GM19351 (cell line): ENCODE data around the gene ATG4B.
"Not testable (repeated sequence)": the region's sequence is repeated elsewhere in the genome, so short reads cannot be mapped to it uniquely, and the experiment has no call there.

Experiments used
- ATAC-seq: cut with Tn5 transposase; IDR thresholded peaks from one replicate; pipeline ENCODE4 v1.9.1; 2021; ENCODE audit warnings: mild to moderate bottlenecking, moderate library complexity; ENCODE audit not compliant: unreplicated experiment

The ATG4B gene

DNA sequence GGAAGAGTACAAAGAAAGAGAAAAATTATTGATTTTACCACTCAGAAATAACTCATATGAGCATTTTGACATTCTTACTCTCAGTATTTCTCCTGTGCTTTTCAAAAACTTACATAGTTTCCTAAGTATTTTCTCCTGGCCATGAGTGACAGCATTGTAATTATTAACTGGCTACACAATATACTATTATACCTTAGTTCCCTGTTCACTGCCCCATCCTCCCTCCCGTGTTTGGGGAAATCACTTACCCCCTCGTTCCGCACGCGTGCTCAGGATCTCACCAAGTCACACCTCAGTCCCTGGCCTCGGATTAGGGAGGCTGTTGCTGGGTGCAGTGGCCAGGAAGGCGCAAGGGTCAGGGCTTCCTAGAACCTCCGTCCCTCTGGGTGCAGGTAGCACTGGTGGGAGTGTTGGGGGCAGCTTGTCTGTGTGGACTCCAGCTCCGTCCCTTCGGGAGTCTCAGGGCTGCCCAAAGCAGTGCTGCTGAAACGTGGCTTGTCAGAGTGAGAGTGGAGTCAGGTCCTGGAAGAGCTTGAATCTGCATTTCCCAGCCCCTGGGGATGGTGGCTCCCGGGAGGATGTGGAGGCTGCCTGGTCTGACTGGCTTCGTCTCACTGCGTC, 23.2 kb downstream of the ATG4B start:
- ATAC-seq: no peak

DNA sequence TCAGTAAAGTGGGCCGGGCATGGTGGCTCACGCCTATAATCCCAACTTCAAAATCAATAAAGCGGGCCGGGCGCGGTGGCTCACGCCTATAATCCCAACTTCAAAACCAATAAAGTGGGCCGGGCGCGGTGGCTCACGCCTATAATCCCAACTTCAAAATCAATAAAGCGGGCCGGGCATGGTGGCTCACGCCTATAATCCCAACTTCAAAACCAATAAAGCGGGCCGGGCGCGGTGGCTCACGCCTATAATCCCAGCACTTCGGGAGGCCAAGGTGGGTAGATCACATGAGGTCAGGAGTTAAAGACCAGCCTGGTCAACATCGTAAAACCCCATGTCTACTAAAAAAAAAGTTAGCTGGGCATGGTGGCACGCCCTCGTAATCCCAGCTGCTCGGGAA, 25.2 kb downstream of the ATG4B start:
- ATAC-seq: not testable (repeated sequence)

DNA sequence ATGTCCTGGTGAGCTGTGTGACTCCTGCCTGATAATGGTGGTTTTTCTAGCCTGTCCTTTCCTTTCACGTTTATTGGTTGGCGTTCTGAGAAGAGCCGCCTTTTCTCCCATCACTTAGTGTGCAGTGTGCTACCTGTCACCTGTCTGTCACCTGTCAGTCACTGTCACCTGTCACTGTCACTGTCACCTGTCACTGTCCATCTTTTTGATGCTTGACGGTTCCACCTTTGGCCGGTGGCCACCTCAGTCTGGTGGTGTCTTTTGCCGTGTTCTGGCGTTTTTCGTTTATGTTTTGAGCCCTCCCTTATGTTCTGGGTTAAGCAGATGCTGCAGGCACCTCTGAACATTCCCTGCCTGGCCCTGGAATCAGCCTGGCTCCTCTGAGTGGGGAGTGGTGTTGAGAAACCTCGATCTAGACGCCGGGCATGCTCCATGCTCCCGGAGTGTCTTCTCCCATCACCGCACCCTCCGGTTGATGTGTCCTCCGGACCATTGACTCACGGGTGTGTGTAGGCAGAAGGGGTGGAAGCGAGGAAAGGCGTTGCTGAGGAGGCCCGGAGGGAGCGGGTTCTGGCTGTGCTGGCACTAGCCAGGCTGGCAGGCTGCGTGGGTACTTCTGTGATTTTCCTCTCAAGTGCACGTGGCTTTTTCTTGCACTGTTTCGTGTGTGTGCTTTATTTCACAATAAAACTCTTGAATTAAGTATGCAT, 28.4 kb downstream of the ATG4B start:
- no peak for ATAC-seq

DNA sequence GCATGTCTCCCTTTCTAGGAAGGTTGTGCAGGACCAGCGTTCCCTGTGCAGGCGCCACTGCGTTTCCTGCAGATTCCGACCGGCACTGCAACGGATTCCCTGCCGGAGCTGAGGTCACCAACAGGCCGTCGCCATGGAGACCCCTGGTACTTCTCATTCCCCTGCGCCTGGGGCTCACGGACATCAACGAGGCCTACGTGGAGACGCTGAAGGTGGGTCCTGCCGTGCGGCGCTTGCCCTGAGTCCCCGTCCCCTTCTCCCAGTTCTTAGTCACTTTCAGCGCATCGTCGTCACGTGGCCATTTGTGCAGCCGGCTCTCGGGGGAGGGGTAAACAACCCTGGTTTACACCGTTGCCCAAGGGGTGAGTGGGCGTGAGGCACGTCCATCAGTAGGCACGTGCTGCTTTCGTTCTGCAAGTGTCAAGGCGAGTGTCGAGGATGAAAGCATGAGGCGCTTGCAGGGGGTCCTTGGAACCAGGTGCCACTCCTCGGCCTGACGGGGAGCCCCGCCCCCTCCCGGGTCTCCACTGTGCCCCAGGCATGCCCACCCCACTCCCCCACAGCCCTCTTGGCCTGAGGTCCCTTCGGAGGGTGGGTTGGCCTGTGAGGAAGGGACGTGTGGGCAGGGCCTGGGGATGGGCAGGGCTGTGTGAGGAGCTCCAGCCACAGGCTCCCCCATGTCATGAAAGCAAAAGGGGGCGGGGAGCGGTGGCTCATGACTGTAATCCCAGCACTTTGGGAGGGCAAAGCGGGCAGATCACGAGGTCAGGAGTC, 29.3 kb downstream of the ATG4B start:
- ATAC-seq: no peak

DNA sequence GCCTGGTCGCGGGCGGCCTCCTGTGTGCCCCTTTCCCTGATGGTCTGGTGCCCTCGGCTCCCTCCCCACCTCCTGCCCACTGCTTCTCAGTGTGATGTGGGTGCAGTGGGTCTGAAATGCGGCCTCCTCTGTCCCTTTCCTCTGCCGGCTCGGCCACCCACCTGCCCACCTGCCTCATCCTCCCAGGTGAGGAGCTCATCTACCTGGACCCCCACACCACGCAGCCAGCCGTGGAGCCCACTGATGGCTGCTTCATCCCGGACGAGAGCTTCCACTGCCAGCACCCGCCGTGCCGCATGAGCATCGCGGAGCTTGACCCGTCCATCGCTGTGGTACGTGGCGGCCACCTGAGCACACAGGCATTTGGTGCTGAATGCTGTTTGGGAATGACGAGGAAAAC, 30.9 kb downstream of the ATG4B start:
- no peak for ATAC-seq

DNA sequence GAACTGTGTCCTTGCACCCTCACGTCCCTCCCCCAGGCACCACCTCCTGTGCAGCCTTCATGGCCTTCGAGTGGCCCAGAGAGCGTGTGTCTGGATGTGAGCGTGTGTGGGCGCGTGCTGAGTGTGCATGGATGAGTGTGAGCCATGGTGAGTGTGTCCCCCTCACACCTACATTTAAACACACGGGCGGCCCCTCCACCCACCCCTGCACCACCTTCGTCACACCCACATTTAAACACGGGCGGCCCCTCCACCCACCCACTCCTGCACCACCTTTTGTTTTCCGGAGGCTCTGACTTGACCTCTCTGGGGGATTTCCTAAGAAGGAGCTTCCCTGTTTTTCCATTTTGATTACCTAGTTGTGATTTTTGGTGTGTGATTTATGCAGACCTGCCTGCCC, 31.3 kb downstream of the ATG4B start:
- no peak for ATAC-seq

DNA sequence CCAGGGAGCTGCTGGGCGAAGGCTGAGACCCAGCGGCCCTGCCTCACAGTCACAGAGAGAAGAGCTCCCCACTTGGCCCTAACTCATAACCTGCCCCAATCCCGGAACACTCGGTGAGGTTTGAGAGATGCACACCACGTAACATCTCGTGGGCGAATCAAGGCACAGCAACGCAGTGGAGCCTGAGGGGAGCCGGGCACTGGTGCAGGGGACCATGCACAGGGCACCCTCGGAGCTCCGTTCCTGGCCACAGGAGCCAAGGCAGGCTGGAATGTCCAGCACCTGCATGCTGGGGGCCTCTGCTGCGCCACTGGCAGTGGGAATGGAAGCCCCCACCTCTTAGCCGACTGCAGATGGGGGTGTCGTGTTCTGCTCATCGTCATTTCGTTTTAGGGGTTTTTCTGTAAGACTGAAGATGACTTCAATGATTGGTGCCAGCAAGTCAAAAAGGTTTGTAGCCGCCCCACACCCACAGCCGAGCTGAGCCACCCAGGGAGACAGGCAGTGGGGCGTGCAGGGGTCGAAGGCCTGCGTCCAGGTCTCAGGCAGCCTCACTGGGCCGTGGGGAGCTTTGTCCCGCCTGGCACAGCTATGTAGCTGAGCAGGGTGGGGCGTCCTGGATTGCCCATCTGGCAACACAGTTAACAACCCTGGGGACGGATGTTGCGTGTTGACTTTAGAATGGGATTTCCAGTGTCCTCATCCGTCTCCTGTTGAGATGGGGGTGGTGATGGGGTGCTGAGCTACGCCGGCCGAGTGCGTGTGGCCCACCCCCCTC, 33.0 kb downstream of the ATG4B start:
- ATAC-seq: no peak

DNA sequence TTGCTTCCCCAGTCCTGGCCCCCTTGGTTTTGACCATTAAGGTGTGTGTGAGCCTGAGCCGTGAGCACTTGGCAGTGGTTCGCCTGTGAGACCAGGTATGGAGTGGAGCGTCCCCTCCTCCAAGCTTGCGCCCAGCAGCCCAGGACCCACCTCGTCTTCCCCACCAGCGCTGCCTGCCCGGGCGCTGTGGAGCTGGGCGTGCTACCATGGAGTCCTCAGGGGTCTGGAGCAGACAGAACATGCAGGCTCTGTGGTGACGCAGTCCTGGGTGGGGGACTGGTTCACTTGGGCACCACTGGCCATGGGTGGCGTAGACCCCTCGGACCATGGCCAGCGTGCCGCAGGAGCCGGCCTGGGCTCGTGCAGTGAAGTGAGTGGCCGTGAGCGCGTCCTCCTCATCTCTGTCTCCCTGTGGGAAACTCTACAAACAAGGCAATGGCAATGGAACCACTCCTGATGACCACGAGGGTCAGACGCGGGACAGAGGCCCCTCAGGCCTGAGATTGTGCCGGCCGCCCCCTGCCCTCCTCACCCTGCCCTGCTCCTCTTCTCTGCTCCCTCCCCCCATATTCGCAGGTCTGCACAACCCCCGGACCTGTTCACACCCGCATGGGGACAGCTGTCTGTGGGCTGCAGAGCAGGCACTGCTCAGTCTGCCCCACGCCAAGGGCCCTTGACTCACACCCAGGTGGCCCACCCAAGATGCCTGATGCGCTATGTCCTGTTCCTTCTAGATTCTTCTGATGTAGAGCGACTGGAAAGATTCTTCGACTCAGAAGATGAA, 34.2 kb downstream of the ATG4B start:
- ATAC-seq: no peak

DNA sequence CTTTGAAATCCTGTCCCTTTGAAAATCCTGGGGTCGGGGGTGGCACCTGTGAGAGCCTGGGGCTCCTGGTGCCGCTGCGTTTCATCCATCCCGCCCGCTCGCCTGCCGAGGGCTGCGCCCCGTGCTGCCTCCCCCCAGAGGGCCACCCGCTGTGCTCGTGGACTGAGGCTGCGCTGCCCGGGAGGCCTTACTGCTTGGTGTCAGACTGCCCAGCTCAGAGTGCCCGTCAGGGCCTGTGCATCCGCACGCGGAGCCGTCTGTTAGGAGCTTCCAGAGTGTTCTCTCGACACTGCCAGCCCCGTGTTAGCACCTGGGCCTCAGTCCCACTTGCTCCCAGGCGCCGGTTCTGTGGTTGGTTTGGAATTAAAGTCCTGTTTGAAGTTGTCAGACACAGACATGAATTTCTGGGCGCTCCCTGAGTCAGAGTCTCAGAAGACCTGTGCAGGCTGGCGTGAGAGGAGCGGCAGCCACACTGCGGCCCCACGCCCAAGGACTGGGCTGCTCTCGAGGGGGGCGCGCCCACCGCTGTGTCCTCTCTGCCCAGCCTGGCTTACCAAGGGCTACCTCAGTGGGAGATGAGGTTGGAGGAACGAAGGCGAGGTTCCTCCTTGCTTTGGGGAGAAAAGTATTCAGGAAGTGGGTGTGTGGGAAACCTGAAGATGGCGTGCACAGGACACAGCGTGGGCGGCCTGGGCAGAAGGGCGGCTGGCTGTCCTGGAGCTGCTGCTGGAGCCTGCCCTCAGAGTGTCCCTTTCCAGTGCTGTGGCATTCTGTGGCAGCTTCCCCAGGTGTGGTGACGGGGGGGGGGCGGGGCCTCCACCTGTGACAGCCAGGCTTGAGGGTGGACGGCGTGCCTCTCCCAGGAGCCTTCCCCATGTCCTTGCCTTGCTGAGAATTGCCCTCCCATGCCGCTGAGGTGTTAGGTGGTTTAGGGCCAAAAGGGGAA, 35.0 kb downstream of the ATG4B start:
- ATAC-seq: no peak

DNA sequence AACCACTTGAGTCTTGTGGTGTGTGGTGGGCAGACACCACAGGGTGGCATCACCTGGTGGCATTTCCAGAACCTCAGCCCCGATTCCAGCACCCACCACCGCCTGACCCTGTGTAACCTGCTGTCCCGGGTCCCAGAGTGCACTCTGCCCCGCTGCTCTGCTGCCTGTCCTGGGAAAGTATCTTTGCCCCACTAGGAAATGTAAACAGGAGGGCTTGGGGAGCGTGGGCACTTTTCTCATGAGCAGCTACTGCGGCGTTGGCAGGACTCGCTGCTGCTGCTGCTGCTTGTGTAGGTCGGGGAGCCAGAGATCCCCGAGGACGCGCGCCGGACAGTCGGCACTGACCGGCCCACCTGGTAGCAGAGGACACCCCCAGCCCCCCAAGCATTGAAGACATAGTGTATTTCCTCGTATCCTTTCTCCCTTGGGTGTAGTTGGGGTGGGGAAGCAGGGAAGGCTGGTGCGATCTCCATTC, 35.7 kb downstream of the ATG4B start:
- no peak for ATAC-seq

DNA sequence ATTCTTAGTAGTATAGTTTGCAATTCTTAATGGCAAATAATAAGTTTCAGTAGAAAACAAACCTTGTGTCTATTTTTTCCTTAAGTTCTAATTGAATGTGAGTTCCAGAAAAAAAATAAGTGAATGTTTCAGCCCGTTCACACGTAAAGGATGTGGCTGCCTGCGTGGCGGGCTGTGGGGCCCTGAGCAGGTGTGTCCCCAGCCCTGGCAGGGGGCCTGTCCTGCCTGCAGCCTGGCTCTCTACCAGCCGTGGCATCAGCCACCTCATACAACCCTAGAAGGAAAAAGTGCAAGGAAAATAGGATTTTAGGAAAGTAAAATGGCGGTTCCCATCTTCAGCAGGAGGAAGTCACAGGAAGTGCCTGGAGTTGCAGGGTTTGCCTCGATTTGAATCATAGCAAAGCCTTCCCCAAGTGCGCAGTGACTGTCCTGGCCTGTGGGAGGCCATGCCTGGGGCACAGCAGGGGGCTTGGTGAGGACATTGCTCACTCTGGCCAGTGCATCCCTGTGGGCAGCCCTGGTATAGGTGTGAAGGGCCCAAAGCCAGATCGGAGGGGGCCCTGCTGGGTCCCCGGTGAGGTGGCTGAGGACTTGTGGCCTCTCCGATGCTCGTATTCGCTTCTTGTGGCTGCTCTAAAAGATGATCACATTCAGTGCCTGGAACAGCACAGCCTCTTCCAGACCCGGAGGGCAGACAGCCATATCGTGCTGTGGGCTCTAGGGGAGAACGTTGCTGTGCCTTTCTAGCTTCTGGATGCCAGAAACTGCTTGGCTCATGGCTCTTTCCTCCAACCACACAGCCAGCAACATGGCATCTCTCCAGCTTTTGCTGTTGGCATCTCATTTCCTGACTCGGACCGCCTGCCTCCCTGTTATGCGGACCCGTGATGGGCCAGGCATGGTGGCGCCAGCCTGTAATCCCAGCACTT, 36.6 kb downstream of the ATG4B start:
- ATAC-seq: no peak

DNA sequence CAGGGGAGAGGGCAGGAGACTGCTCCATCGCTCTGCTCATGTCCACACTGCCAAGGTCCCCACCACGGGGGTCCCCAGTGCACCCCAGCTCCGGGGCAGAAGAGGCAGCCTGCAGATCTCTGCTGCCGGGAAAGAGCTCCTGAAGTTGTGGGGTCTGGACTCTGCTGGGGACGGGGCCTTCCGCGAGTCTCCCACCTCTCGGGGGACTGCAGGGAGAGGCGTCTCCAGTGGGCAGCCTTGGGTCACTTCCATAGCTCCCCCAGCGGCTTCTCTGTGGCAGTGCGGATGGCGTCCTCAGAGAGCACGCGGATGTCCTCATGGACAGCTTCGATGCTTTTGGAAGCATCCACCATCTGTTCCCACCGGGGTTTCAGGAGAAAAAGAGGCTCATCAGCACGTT, 38.4 kb downstream of the ATG4B start:
- no peak for ATAC-seq

DNA sequence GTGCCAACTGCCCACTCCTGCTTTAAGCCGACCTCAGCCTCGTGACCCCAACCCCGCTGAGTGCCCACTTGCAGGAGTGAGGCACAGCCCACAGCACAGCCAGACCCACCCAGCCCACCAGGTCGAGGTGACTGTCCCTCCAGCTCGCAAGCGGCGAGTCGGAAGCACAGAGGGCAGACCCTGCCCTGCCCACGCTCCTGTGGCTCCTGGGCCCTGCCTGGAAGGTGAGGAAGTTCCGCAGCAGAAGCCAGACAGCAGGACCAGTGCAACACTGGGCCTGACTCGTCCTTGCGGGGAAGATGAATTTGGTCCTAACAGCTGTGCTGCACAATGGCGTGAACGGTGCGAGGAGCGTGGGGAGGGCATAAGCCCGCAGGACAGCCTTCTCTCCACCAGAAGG, 39.2 kb downstream of the ATG4B start:
- no peak for ATAC-seq

DNA sequence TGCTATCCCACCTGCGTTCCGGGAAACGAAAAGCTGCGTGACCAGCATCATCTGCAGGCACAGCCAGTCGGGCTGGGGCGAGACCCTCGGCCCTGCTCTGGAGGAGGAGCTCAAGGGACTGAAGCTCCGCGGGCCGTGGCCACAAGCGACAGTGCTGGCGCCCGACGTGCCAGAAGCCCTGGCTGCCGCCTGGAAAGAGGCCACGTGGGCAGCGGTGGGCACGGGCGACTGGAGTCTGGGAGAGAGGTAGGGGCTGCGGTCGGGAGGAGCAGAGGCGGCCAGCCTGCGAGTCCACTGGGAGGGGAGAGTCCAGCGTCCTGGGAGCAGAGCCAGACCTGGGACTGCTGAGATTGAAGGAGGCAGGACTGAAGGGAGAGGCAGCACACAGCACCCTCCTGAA, 39.9 kb downstream of the ATG4B start:
- ATAC-seq: no peak

DNA sequence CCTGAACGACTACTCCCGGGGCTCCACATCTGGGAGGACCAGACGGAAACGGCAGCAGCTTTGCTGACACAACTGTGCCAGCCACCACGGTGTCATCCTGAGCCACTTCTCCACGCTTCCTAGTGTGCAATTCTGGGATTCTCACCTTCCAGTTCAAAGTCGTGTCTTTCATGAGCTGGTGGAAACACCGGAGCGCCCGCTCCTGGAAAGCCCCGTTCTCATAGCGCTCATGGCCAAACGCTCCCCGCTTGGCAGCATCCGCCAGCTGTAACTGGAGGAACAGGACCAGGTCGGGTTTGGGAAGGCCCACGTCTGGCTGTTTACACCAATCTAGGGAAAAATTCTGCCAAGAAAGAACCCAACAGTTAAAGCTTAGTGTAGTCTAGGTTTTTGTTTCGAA, 40.8 kb downstream of the ATG4B start:
- no peak for ATAC-seq

DNA sequence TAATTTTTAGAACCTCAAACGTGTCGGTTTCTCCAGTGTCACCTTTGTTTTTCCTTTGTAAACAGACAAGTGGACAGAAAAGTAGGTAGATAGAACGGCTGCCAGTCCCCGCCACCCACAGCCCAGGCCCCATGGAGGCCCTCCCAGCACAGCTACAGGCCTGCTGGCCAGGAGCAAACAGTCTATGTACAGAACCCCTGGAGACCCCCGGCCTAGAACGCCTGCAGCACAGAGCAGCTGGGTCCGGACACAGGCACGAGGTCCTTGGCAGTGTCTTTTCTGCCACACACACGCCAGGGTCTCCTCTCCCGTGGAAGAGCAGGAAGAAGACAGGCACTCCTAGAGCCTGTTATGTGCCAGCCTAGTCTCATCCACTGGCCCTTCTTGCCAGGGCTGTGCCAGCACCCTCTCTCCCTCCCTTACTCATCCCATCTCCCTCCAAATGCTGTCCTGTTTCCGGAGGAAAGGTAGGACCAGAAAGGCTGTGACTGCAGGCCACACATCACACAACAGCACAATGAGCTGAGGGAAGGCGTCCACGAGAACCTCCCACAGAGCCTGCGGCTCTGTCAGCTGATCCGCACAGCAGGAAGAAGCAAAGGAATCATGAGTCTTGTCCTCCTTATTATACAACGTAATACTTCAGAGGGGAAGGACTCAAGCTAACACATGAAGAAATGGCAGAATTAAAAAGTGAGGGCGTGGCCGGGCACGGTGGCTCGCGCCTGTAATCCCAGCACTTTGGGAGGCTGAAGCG, 41.5 kb downstream of the ATG4B start:
- no peak for ATAC-seq

DNA sequence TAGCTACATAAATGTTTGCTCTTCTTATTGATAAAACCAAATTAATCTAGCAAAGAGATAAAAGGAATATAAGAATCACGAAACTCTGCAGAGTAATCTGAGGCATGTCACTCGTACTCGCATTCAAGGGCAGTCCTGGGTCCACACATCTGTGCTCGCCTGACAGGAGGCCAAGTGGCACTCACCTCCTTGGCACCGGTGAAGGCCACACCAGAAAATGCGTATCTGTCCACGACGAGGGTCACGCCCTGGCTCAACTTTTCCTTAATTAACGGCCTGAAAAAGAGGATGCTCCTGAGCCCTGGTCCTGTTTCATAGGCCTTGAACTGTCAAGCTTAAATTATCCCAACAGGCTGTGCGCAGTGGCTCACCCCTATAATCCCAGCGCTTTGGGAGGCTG, 42.6 kb downstream of the ATG4B start:
- no peak for ATAC-seq
